Stimulated activated CD8-positive, alpha-beta memory T cell treated with anti-CD3 and anti-CD28 coated beads, Interleukin-4, amount 100 ng/mL, for 24 hours (primary cell): ENCODE data around the gene VDAC1.
A peak's percentile ranks its signal among the peaks of the same experiment; 100 is the strongest.
"Not testable (repeated sequence)": the region's sequence is repeated elsewhere in the genome, so short reads cannot be mapped to it uniquely, and the experiment has no call there.

Experiments
- DNase-seq: peaks from one replicate; pipeline ENCODE4 v3.0.0-alpha.2; 2020; ENCODE audit warnings: low read depth

Gene VDAC1, protein sequence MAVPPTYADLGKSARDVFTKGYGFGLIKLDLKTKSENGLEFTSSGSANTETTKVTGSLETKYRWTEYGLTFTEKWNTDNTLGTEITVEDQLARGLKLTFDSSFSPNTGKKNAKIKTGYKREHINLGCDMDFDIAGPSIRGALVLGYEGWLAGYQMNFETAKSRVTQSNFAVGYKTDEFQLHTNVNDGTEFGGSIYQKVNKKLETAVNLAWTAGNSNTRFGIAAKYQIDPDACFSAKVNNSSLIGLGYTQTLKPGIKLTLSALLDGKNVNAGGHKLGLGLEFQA

DNA sequence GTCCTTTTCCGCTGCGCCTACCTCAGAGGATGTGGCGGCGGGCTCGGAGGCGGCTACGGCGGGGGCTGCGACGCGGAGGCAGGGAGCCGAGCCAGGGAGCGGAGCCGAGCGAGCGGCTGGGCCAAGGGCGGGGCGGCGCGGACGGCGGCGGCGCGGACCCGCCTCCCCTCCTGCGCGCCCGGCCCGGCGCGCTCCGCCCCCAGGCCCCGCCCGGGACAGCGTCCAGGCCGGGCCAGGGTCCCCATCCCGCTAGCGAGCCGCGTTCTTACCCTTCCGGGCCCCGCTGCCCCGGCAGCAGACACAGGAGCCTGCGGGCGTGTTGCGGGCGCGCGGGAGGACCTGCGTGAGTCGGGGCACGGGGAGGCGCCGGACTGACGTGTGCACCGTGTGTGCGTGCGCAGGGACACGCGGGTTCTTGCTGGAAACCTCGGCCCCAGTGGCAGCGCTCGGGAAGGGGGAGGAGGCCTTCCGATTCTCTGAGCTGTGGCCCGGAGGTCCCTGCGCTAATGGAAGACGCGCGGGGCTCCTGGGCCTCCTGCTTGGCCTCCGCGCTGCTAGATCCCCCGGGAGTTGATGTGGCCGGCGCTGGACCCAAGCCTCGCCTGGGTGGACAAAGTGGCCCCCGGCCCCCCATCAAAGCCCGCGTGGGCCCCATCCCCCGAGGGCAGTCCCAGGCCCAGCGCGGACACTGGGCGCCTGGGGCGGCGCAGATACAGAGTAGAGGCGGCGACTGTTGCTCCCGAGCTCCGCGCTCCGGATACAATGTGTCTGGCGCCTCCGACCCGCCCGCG lies at the start of gene VDAC1:
VDAC1 (minus strand) TSS at position 350 of the 791 bp plus-strand sequence. CDS start 11,963 bp downstream, outside the sequence.
- peak; percentile 68 for DNase-seq

- no peak for DNase-seq
These were observed 49.1 kb upstream of the VDAC1 start for GRCh38 chr5:134053840-134054338.

DNA sequence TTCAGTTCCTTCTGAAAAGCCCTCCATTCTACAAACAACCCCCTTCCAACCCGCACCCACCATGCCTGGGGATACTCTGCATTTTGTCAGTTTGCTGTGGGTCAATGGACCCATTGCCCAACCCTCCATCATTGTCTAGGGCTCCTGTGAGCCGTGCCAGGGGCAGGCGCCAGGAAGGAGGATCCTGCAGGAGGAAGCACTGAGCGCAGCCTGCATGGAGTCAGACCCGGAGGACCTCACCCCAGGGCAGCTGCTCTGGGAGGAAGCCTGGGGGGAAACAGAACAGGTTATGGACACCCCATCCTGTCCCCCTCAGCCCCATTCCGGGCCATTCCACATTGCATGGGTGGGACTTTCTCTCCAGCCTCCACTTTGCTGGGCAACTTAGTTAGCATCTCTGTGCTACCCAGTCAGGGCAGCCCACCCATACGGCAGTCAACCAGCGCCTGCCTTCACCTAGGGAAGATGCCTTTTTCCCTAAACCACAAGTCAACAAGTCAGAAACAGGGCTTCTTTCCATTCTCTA lies 48.6 kb upstream of the VDAC1 start:
- DNase-seq: no peak

DNA sequence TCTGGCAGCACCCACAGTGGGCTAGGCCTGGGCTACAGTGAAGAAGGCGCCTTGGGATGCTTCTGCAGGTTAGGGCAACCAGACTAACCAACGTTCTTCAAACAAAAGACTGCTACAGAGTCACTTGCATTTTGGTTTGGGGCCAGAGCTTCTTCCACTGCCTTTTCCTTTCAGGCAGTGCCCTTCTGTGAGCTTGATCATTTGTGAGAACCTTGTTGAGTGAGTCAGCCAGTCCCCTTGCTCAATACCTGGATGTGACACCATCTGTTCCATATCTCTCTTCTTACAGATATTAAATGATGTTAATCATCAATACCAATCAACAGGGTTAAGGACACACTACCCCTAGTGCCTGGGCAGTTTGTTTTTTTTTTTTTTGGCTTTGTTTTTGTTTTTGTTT lies 46.5 kb upstream of the VDAC1 start:
- DNase-seq: no peak

- no peak for DNase-seq
These were observed 44.1 kb upstream of the VDAC1 start for GRCh38 chr5:134048864-134049263.

DNA sequence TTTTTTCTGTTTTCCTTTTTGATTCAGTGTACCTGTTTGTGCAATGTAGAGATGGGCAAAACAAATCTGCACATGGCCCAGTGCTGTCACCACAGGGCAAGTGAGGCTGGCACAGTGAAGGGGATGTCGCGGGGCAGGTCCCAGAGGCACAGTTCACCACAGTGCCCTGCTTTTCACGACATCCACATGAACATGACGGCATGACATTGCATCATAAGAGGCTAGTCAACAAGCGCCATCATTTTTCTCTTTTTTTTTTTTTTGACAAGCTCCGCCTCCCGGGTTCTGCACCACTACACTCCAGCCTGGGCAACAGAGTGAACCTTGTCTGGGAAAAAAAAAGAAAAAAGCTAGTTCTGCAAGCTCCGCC lies 42.9 kb upstream of the VDAC1 start:
- no peak for DNase-seq

DNA sequence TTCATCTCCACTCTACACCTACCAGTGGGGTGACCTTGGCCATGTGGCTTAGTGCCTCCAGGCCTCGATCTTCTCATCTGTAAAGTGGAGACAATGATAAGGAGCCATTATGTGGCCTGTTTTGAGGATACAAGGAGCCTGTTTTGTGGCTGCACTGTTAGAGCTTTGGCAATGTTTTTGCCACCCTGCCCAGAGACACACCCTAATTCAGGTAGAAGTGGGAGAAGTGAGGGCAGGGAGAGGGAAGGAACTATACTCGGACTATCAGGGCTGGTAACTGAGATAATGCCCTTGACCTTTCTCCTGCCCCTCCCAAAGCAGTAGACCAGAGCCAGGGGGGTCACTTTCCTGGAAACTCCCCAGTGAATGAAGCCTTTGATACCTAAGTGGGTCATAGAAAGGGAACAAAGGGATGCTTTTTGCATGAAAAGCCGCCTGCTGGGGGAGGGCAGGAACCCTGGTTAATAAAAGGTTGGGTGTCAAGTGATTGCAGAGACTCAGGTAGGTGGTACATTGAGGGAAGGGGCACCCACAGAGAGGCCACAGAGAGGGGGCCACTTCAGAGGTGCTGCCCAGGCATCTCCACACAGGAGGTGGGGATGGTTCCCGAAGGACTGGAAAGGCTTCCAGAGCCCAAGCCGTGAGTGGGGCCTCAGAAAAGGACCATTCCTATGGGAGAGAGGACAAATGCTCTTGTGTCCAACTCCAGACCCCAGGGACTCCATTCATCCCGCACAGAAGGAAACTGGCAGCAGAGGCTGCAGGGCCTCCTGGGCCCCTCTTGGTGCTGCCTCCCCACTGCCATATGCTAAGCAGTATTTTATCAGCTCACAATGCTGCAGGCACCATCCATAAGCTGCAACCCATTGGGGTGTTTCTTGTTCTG lies 42.3 kb upstream of the VDAC1 start:
- no peak for DNase-seq

GRCh38 chr5:134046330-134046729 lies 41.6 kb upstream of the VDAC1 start:
- DNase-seq: no peak

DNA sequence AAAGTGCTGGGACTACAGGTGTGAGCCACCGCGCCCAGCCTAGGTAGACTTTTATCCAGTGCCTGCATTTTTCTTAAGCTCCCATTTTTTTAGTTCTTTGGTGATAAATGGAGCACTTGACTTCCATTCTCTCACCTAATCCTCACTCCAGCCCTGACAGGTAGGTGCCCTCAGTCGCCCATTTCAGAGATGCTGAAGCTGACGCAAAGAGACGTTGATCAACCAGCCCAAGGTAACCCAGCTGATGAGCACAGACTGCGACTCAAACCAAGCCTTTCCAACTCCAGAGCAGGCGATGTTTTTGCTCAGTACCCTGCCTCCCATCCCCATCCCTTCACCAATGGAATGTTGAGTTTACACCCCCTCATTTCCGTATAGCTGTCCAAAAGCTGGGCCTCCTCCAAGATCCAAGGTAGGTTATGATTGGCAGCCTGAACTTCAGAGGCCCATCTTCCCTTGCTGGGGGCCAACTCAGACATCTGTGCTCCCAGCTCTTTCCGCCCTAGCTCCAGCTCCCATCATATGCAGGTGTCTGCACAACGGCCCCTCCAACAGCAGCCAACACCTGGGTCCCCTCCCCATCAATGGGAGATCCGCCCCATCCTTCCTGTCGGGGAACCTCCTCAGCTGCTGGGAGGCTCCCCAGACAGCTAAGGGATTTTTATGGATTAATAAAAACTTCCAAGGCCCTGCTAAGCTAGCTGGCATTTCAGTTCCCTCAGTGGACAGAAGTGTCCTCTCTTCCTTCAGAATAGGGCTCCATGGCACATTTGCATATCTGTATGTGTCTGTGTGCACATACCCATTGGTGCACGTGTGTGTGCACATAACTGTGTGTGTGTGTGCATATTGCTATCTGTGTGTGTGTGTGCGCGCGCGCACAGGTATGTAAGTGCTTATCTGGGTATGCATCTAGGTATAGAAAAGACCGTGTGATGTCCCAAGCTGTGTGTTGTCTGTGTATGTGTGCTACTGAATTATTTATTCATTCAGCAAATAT lies 39.3 kb upstream of the VDAC1 start:
- DNase-seq: no peak

DNA sequence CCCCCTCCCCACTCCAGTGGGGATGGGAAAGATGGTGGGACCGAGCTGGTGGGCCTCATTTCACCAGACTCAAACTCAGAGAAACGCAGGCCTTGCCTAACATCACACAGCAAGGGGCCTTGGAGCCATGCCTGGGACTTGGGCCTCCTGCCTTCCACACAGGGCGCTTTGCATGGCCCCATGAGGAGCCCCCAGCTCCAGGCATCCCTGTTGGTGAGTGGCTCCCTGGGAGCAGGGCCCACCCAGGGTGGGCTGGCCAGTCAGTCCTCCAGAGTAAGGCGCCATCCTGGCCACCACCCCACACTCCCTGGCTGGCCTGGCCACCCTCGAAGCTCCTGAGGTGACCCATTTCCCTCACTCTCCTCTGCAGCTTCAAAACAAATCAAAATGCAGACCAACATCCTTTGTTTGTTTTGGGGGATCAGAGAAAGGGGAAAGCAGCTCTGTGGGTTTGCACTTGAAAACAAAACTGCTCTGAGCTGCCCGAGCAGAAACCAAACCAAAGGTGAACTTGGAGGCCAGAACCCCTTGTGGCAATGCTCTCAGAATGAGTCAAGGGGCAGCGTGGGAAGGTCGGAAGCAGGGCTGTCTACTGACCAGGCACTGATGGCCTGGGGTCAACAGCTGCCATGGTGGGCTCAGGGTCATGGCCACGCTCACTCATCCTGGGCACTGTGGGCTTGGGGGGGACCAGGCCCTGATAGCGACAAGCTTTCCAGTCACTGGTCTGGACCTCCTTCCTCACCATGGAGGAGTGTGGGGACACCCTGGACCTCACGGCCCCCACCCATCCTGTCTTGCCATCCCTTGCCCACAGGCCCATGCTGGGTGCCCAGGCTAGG lies 37.0 kb upstream of the VDAC1 start:
- DNase-seq: no peak

GRCh38 chr5:134038138-134038537 lies 33.4 kb upstream of the VDAC1 start:
- DNase-seq: no peak

- no peak for DNase-seq
These were observed 32.4 kb upstream of the VDAC1 start for GRCh38 chr5:134037160-134037559.

GRCh38 chr5:134034326-134034725 lies 29.6 kb upstream of the VDAC1 start:
- DNase-seq: no peak

DNA sequence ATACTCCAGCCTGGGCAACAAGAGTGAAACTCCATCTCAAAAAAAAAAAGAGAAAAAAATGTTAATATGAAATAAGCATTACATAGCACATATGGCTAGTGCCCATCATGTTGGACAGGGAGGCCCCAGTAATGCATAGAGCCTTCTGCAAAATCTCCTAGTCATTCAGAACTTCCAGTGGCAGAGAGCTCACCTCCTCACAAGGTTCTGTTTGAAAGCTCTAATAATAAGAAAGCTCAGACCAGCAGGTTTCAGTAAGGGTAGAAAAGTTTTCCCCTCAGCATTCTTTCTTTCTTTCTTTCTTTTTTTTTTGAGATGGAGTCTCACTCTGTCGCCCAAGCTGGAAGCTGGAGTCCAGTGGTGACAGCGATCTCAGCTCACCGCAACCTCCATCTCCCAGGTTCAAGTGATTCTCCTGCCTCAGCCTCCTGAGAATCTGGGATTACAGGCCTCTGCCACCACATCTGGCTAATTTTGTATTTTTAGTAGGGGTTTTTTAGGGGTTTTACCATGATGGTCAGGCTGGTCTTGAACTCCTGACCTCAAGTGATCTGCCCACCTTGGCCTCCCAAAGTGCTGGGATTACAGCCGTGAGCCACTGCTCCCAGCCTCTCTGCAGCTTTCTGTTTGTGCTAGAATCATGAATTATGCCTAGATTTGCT lies 25.7 kb upstream of the VDAC1 start:
- DNase-seq: not testable (repeated sequence)

- DNase-seq: no peak
These were observed 24.4 kb upstream of the VDAC1 start for GRCh38 chr5:134029156-134029555.

DNA sequence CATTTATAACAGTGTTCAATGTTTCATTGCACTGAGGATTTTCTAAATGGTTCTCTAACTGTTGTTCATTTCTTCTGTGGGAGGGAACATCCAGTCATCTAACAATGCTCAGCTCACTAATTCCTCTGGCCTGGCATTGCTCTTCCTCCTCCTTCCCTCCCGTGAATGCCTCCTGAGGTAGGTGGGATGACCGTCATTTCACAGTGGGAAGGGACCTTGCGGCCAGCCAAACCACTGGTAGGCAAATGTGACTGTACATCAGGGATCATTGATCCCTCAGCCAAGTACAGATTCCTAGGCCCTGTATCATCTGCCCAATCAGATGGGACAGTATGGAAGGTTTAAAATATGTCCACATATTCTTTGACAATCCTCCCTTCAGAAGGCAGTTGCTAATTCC lies 23.7 kb upstream of the VDAC1 start:
- DNase-seq: no peak

DNA sequence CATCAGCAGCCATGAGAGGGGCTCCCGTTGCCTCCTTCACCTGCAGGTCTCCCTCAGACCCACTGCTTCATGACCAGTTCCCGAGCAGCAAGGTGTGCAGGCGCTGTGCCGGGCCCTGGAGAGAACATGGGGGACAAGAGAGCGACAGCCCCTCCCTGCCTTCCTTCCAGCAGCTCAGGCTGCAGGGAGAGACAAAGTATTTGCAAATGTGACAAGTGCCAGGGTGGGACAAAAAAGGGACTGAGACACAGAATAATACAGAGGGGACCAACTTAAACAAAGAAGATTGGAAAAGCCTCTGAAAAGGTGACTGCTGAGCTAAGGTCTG lies 22.5 kb upstream of the VDAC1 start:
- DNase-seq: no peak

- DNase-seq: no peak
These were observed 21.9 kb upstream of the VDAC1 start for GRCh38 chr5:134026521-134027287.

GRCh38 chr5:134025786-134026185 lies 21.0 kb upstream of the VDAC1 start:
- no peak for DNase-seq
